GM12864 (cell line): Measurements from ENCODE around the gene SOX21.

ENCODE experiments used
- DNase-seq: peaks from one replicate; pipeline ENCODE4 v3.0.0-alpha.2; 2011; ENCODE audit warnings: low read depth
- H3K4me3 ChIP-seq: 2 replicates; pipeline ENCODE4 v1.5.1; 2011; ENCODE audit warnings: mild to moderate bottlenecking, low read depth, low read length, control low read depth
- TF ChIP-seq, protein P1 (sequence below): IDR thresholded peaks from 2 replicates; pipeline ENCODE4 v1.5.1; 2011; ENCODE audit warnings: low read depth, mild to moderate bottlenecking, moderate library complexity, low read length, control low read depth, inconsistent platforms; ENCODE audit errors: missing control alignments

SOX21 gene

DNA sequence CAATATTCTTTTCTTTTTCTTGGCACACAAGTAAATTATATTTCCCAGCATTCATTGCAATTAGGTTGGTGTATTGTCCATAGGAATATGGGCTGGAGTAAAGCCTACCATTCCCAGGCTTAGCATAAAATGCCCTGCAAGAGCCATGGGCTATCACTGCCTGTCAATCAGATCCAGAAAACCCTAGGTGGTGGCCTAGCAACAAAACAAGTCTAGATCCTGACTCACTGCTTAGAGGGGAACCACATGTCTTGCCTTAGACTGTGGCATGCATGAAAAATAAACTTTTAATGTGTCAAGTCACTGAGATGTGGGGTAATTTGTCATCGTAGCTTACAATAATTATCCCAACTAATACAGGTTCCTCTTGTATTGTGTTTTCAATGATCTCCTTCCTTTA is 16.2 kb downstream of the SOX21 start:
- TF ChIP-seq, protein P1, sequence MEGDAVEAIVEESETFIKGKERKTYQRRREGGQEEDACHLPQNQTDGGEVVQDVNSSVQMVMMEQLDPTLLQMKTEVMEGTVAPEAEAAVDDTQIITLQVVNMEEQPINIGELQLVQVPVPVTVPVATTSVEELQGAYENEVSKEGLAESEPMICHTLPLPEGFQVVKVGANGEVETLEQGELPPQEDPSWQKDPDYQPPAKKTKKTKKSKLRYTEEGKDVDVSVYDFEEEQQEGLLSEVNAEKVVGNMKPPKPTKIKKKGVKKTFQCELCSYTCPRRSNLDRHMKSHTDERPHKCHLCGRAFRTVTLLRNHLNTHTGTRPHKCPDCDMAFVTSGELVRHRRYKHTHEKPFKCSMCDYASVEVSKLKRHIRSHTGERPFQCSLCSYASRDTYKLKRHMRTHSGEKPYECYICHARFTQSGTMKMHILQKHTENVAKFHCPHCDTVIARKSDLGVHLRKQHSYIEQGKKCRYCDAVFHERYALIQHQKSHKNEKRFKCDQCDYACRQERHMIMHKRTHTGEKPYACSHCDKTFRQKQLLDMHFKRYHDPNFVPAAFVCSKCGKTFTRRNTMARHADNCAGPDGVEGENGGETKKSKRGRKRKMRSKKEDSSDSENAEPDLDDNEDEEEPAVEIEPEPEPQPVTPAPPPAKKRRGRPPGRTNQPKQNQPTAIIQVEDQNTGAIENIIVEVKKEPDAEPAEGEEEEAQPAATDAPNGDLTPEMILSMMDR = no peak
- H3K4me3 ChIP-seq = no peak overlapping the region
- DNase-seq = no peak

DNA sequence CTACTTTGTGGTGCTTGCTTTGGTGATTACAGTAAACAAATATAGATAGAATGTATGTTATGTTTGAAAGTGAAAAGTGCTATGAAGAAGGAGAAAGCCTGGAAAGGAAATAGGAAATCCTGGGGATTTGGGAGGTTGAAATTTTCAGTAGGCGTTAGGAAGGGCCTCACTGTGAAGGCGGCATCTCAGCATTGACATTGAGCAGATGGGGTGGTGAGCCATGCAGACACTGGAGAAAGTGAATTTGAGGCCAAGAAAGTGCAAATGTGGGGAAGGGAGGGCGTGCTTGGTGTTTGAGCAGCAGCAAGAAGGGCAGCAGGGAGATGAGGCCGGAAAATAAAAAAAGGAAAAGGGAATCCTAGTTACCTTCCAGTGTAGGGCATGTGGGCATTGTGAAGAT is 20.3 kb downstream of the SOX21 start:
- no peak overlapping the region for H3K4me3 ChIP-seq
- DNase-seq = no peak
- TF ChIP-seq, protein P1 = no peak

DNA sequence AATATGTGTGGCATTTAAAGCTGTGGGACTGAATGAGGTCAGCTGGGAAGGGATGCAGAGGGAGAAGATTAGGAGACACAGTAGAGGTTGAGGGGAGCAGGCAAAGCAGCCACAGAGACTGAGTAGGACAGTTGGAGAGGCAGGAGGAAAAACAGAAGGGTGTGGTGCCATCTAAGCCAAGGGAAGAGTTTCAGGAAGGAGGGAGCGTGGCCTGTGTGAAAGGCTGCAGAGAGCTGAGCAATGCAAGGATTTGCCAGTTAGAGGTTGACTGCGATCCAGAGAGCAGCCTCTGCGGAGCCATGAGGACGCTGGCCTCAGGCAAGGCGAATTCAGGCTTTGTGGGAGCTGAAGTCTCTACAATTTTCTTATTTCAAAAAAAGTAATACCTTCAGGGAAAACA is 28.9 kb downstream of the SOX21 start:
- TF ChIP-seq, protein P1 = no peak
- no peak for DNase-seq

DNA sequence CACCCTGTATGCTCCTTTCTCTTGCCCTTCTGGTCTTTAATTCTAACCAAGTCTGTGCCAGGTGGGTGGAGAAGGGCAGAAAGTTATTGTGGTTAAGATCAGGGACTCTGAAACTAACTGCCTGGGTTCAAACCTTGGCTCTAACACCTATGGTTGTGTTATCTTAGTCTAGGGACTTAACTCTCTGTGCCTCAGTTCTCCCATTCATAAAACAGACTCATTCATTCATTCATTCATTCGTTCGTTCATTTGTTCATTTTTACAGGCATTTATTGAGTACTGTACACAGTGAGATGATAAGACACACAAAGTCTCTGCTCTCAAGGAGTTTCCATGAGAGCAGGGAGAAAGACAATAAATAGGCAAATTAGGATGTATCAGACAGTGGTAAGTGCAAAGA is 30.1 kb downstream of the SOX21 start:
- DNase-seq = no peak
- no peak overlapping the region for H3K4me3 ChIP-seq
- TF ChIP-seq, protein P1 = no peak

More for the DNA sequence above, 28.9 kb downstream of the SOX21 start:
- H3K4me3 ChIP-seq = no peak overlapping the region

DNA sequence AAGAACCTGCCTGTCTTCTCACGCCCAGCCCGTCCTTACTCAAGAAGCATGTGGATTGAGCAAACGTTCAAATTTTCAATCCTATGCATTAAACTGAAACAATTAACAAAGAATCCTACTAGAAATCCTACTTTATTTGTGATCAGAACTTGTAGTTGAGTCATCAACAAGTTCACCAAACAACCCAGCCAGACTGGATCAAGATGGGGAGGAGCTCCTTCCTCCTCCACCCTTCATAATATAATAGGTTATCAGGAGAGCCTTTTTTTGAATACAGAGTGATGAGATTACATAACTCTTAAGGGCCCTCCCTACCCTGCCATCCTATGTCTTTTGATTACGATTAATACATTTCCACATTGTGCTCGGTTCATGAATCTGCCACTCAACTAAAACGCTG is 32.7 kb downstream of the SOX21 start:
- TF ChIP-seq, protein P1 = no peak
- H3K4me3 ChIP-seq = no peak overlapping the region
- no peak for DNase-seq

DNA sequence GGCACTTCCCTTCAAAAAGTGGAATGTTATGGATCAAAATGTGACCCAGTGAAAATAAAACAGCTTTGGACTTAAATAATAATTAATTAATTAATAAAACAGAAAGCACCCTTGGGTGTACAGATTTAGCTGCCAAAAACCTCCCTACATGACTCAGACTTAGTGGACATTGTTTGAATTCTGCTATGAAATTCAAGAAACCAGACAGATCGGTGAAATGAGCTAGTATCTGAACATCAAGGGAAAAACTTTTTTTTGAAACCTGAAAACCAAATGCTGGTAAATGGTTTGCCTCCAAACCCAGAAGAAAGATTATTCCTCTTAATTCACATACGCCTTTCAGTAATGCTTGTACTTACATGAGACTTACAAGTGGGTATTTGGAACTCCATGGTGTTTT is 33.5 kb downstream of the SOX21 start:
- TF ChIP-seq, protein P1 = no peak
- no peak overlapping the region for H3K4me3 ChIP-seq
- DNase-seq = no peak

DNA sequence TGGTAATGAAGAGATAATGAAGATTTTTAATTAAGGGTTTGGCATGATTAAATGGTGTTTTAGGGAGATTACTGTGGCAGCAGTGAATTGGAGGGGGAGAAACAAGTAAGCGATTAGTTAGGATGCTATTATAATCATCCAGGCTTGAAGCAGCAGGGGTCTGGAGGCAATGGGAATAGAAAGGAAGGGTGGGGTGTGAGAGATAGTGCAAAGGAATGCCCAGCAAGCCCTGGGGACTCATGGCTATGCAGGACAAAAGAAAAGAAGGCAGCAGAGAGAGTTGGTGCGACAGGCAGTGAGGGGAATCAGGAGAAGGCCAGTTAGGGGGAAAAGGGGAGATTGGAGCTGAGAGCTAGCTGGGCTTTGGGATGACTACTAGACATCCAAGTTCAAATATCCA is 34.5 kb downstream of the SOX21 start:
- TF ChIP-seq, protein P1 = no peak
- no peak for DNase-seq
- no peak overlapping the region for H3K4me3 ChIP-seq
